IPS-15b (cell line): ENCODE measurements around the gene AFM.

ENCODE experiments used
- H3K27me3 ChIP-seq: one replicate; pipeline ENCODE4 v1.6.1; 2013; ENCODE audit warnings: low read length; ENCODE audit not compliant: control insufficient read depth, insufficient read depth
- H3K36me3 ChIP-seq: one replicate; pipeline ENCODE4 v1.6.1; 2013; ENCODE audit warnings: low read length; ENCODE audit not compliant: control insufficient read depth, insufficient read depth
- H3K4me1 ChIP-seq: one replicate; pipeline ENCODE4 v1.6.1; 2013; ENCODE audit warnings: mild to moderate bottlenecking, low read length; ENCODE audit not compliant: control insufficient read depth, insufficient read depth
- H3K4me3 ChIP-seq: one replicate; pipeline ENCODE4 v1.5.1; 2013; ENCODE audit warnings: low read depth, low read length
- H3K9ac ChIP-seq: one replicate; pipeline ENCODE4 v1.6.1; 2013; ENCODE audit warnings: low read depth, mild to moderate bottlenecking, low read length
- H3K9me3 ChIP-seq: one replicate; pipeline ENCODE4 v1.6.1; 2013; ENCODE audit warnings: mild to moderate bottlenecking, low read length; ENCODE audit not compliant: control insufficient read depth, insufficient read depth

AFM gene

DNA sequence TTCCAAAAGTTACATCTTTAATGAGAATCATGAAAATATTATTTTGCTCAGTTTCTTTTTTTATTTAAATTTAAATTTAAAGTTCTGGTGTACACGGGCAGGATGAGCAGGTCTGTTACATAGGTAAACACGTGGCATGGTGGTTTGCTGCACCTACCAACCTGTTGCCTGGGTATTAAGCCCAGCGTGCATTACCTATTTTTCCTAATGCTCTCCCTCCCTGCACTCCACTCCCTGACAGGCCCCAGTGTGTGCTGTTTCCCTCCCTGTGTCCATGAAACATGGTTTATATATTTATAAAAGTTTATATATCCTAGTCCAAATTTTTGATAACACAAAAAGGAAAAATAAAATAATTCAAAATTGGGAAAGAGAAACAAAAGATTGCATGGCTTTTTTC is 41.6 kb upstream of the AFM start:
- Histone ChIP-seq H3K4me3 (no peak overlapping the region), H3K9ac (no peak overlapping the region)

DNA sequence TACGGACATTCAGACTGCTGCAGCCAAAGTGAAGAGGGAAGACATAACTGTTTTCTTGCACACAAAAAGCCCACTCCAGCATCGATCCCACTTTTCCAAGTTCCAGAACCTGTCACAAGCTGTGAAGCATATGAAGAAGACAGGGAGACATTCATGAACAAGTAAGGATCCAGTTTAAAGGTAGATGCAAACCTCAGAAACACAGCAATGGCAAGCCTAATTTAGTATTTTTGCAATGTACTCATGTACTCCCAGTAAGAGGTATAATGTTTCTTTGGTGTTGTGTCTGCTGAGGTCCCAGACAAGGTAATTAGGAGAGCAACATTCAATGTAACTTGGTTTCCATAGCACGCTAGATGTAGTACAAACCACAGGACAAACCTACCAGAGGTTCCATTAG is 40.9 kb upstream of the AFM start:
- Histone ChIP-seq H3K36me3 (no peaks in the 10 kb centered on the region), H3K4me1 (no peaks in the 10 kb centered on the region), H3K27me3 (no peaks in the 10 kb centered on the region), H3K9ac (no peak overlapping the region), H3K9me3 (no peaks in the 10 kb centered on the region), H3K4me3 (no peak overlapping the region)

More for the DNA sequence above, 41.6 kb upstream of the AFM start:
- H3K27me3 ChIP-seq, result no peaks in the 10 kb centered on the region
- H3K4me1 ChIP-seq, result no peaks in the 10 kb centered on the region
- no peaks in the 10 kb centered on the region for H3K9me3 ChIP-seq
- no peaks in the 10 kb centered on the region for H3K36me3 ChIP-seq

DNA sequence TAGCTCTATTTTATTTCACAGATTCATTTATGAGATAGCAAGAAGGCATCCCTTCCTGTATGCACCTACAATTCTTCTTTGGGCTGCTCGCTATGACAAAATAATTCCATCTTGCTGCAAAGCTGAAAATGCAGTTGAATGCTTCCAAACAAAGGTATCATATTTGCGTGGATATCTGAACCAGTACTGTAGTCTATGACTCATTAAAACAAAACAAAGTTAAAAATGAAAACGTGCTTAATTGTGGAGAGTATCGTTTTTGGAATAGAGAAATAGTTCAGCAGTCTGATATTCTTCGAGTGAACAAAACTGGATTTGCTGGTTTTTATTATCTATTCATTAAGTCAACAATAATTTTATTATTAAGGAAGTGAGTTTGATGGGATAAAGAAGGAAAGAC is 39.3 kb upstream of the AFM start:
- no peaks in the 10 kb centered on the region for H3K36me3 ChIP-seq
- no peak overlapping the region for H3K4me3 ChIP-seq
- no peaks in the 10 kb centered on the region for H3K4me1 ChIP-seq
- H3K9ac ChIP-seq, result no peak overlapping the region
- H3K9me3 ChIP-seq, result no peaks in the 10 kb centered on the region
- H3K27me3 ChIP-seq, result no peaks in the 10 kb centered on the region

DNA sequence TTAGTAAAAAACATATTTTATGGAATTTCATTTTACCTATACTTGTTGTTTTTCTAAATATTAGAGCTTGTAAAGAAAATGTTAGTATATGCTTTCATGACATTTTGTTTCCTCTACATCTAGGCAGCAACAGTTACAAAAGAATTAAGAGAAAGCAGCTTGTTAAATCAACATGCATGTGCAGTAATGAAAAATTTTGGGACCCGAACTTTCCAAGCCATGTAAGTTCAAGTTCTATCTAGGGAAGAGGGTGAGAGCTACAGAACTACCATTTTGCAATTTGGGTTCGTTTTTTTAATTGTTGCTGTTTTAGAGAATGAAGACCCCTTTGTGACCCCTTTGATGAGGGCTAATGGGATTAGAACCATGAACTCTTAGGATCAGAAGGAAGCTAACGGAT is 38.3 kb upstream of the AFM start:
- Histone ChIP-seq H3K36me3 (no peaks in the 10 kb centered on the region), H3K4me3 (no peak overlapping the region), H3K27me3 (no peaks in the 10 kb centered on the region), H3K4me1 (no peaks in the 10 kb centered on the region), H3K9ac (no peak overlapping the region), H3K9me3 (no peaks in the 10 kb centered on the region)

DNA sequence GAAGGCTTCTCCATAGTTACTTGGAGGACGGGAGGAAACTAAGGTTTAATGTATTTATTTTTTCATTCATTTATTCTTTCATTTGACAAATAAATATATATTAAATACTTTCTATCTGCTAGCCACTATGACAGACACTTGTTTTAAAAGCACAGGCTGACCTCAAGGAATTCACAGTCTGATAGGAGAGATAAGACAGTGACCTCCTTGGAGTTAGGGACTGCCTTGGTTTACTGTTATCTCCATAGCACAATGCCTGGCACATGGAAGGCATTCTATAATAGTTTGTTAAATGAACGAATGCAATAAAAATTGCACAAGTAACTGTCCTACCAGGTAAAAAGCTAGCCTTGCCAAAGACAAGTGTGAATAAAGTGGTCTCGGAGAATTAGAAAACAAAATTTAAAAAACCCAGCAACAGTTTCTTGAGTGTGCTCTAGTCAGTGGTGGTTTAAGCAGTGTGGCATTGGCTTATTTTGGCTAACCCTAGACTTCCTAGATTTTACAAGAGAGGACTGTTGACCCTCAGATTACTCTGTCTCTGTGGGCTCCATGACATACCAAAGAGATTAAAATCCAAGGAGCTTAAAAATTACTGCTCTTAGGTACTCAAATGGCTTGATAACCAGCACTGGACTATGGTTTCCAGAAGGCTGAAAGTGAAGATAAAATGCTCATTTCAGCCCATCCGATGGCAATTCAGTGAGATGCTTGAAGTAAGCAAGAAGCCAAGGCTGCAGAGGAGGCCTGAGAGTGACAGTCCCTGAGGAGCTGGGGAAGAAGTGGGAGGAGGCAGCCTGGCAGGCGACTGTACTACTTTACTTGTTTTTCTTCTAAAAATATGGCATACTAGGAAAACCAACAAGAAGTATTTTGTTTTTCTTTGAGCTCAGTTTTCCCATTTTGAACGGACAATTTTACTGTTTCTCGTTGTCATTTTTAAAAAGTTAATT is 35.9 kb upstream of the AFM start:
- Histone ChIP-seq H3K4me1 (peaks cover 9% of the 10 kb centered on the region), H3K9me3 (no peaks in the 10 kb centered on the region), H3K27me3 (no peaks in the 10 kb centered on the region), H3K4me3 (no peak overlapping the region), H3K36me3 (no peaks in the 10 kb centered on the region), H3K9ac (no peak overlapping the region)

DNA sequence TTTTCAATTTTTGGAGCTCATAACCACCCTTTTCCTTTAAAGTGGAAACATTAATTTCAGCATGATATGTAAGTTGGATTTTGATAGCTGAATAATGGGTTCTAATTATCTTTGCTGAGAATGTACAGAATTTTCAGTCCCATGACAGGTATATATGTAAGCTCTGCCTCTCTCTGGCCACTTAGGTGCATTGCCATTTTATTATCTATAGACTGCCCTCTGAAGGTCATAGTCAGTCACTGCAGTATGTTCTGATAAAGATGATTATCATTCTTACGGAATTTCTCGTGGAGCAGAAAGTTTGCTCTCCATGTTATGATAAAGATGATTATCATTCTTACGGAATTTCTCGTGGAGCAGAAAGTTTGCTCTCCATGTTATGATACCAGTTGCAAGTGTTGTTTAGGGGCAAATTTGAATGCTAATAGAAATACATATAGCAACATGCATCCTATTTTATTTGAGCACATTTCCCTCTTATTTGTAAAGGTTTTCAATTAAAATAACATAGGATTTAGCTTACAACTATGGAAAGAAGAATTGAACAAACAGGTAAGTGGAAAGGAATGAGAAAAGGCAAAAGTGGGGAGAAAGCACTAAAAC is 35.1 kb upstream of the AFM start:
- H3K9me3 ChIP-seq, result no peaks in the 10 kb centered on the region
- H3K27me3 ChIP-seq, result no peaks in the 10 kb centered on the region
- H3K4me3 ChIP-seq, result no peak overlapping the region
- peaks cover 14% of the 10 kb centered on the region for H3K4me1 ChIP-seq
- no peak overlapping the region for H3K9ac ChIP-seq
- no peaks in the 10 kb centered on the region for H3K36me3 ChIP-seq

DNA sequence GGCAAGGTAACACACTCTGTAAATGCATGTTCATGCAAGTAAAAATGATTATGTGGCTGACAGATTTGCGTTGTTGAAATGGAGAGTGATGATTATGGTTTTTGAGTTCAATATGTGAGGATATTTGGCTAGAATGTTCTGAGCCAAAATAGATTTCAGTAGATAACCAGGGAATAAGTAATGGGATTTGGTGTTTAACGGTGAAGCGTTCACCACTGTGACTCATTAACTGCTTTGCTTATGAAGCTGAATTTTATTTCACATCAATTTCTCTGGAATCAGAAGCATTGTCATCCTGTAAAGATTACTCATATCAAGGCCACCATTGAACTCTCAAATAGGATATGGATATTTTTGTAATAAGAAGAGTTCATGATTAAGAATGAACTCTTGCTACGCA is 33.9 kb upstream of the AFM start:
- Histone ChIP-seq H3K4me1 (peaks cover 25% of the 10 kb centered on the region), H3K4me3 (no peak overlapping the region), H3K36me3 (no peaks in the 10 kb centered on the region)

DNA sequence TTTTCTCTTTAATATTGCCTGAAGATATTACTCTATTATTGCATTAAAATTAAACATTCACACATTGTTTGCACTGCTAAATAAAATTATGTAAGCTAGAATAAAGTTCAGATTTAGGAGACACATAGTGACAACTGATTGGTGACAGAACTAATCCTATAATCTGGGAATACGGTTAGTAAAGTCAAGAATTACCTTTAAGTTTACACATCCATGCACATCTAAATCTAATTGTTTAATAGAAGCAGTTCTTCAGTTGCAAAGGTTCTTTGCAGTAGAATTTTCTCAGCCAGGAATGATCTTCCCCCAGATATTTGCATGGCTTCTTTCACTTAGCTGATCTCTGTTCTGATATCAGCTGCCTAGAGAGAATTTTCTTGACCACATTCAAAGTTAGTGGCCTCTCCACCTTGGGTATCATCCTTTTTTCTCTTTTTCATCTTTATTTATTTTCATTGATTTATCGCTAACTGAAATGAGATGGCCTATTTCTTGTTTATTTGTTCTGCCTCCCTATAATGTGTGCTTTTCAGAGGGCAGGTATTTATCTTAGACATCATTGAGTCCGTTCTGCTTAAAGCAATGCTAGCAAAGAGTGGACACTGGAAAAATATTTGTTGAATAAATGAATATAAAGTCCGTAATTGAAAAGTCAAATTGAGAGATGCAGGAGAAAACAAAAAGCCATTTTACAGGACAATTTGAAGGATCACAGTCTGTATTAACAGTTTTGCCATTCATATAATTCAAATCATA is 32.9 kb upstream of the AFM start:
- Histone ChIP-seq H3K36me3 (no peaks in the 10 kb centered on the region), H3K4me1 (peaks cover 31% of the 10 kb centered on the region), H3K9me3 (no peaks in the 10 kb centered on the region), H3K4me3 (no peak overlapping the region), H3K9ac (no peak overlapping the region), H3K27me3 (no peaks in the 10 kb centered on the region)

More for the DNA sequence above, 33.9 kb upstream of the AFM start:
- no peak overlapping the region for H3K9ac ChIP-seq
- H3K9me3 ChIP-seq, result no peaks in the 10 kb centered on the region
- no peaks in the 10 kb centered on the region for H3K27me3 ChIP-seq

DNA sequence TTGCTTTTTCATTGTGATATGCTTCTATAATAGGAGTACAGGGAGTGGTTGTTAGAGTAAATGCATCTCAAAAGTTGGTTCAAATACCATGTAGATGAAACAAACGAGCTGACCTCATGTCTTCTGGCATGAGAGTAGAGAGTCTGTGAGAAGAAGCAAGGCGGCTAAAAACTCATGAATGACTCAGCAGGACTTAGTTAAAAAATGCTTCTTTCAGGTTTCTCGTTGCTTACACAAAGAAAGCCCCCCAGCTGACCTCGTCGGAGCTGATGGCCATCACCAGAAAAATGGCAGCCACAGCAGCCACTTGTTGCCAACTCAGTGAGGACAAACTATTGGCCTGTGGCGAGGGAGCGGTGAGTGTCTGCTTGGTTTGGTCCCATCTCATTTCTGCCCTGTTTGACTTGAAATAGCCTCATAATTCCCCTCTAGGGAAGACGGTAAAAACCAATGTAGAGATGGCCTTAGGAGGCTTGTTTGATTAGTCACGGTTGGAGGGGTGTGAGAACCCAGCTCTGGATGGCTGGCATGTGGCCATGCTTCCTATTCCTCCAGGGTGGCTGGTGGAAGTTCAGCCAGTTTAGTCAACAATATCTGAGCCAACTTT is 31.0 kb upstream of the AFM start:
- peaks cover 32% of the 10 kb centered on the region for H3K4me1 ChIP-seq
- no peaks in the 10 kb centered on the region for H3K9me3 ChIP-seq
- no peak overlapping the region for H3K4me3 ChIP-seq
- no peaks in the 10 kb centered on the region for H3K36me3 ChIP-seq
- no peaks in the 10 kb centered on the region for H3K27me3 ChIP-seq
- no peak overlapping the region for H3K9ac ChIP-seq

DNA sequence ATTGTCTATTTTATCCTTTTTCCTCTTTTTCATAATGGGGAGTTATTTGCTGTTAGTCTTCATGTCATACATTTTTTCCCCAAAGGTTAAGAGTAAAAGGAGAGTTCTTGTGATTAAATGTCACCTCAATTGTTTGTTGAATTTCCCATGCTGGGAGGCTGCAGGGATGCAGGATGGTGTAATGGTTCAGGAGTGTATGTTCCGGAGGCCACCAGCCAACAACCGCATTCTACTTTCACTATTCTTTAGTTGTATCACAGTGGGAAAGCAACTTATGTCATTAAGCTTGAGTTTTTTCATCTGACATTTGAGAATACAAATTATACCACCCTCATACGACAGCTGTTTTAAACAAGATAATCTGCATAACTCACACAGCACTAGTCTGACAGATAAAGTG is 30.1 kb upstream of the AFM start:
- Histone ChIP-seq H3K9me3 (no peaks in the 10 kb centered on the region), H3K27me3 (no peaks in the 10 kb centered on the region), H3K4me1 (peaks cover 32% of the 10 kb centered on the region), H3K9ac (no peak overlapping the region), H3K4me3 (no peak overlapping the region), H3K36me3 (no peaks in the 10 kb centered on the region)

DNA sequence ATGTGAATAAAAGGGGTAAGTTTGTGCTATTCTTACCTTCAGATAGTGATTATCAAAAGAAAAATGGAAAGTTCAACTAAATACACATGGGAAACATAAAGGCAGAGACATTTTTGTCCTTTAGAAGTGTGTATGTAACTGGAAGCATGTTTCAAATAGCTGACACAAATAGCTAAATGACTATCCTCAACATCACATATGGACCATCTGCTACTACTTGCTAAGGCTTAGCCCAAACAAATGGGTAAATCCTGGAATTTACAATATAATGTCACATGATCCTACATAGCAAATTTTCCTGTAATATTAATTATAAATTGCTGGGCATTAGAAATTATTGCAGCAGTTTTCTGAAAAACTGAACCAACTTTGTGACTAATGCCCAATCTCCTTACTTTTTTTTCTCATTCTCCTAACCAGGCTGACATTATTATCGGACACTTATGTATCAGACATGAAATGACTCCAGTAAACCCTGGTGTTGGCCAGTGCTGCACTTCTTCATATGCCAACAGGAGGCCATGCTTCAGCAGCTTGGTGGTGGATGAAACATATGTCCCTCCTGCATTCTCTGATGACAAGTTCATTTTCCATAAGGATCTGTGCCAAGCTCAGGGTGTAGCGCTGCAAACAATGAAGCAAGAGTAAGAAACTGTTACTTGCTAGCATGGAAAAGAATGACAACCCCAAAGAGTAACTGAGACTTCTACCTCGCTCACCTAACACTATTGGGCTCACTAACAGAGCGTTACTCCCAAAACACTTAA is 29.4 kb upstream of the AFM start:
- Histone ChIP-seq H3K4me3 (no peak overlapping the region), H3K4me1 (peaks cover 32% of the 10 kb centered on the region), H3K27me3 (no peaks in the 10 kb centered on the region), H3K9me3 (no peaks in the 10 kb centered on the region), H3K36me3 (no peaks in the 10 kb centered on the region), H3K9ac (no peak overlapping the region)
